Ovary (tissue), 3 donors: Measurements from ENCODE around the gene CCDC102A.

ENCODE experiments used
- CTCF ChIP-seq, 3 donors: fragments of 450-650 bp in 2 of 3; fragments of 200-600 bp in 1 of 3; IDR thresholded peaks; one replicate each; pipeline versions ENCODE4 v1.5.1 to v1.8.0; 2016 to 2022; ENCODE audit warnings: antibody characterized with exemption in 3 of 3, mild to moderate bottlenecking in 1 of 3
- EP300 ChIP-seq: sonication (generic); formaldehyde crosslinking; IDR thresholded peaks from one replicate; pipeline ENCODE4 v1.6.1; 2017; ENCODE audit warnings: antibody characterized with exemption
- POLR2A ChIP-seq: fragments of 450-650 bp; IDR thresholded peaks from one replicate; pipeline ENCODE4 v1.6.1; 2017; ENCODE audit warnings: antibody characterized with exemption, mild to moderate bottlenecking, moderate library complexity
- donor health status: DM: no; HTN: no; CAD: no.

DNA sequence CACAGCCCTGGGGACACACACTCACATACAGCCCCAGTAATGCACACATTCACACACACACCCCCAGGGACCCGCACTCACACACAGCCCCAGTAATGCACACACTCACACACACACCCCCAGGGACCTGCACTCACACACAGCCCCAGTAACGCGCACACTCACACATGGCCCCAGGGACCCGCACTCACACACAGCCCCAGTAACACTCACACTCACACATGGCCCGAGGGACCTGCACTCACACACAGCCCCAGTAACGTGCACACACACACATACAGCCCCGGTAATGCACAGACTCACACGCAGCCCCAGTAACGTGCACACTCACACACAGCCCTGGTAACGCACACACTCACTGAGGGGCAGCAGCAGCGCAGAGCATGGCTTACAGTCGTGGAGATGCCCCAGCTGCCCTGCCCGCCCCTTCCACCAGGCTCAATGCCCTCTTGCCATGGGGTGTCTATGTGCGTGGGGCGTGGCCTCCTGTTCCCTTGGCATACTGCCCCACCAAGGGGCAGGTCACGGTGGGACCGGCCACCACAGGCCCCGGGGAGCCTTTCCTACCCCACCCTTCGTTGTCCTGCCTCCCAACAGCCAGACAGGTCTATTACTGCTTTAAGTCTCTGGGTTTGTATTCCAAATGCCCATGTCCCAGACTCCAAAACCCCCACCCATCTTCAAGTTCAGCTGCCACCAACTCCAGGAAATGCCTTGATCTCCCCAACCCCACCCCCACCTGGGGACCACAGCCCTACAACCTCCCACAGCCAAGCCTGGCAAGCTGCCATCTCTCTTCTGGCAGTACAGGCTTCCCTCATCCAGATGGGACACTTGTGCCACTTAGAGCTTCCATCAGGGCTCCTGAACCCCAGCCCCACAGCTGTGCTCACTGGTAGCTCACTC lies 2.7 kb downstream of the CCDC102A start:
- no peak for TF ChIP-seq CTCF (IDR thresholded peaks at IDR 0.05)
- TF ChIP-seq EP300: no peak
- no peak for TF ChIP-seq POLR2A
